ENCODE data around the gene WWOX. TPM values are rescaled to one million over a fixed set of nuclear protein-coding genes. Genes with fewer than 3 reads are reported as not detected.

The WWOX gene
- total RNA-seq, 1 donor from 2014 or later: 106 TPM

DNA sequence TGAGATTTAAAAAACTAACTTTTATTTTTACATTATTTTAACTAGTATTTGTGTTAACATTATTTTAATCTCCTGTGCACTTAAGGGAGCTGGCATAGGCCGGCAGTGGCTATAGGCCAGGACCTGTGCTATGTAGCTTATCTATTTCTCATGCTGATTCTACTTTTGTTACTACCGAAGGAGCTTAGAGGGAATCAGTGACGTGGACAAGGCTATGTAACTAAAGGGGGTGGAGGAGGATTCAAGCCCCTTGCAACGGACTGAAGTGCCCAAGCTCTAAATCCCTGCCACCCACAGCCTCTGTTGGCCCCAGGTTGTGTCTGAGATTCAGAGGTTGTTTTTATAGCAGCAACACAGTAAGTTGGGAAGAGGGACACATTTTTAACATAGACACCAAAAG lies 356.4 kb downstream of the WWOX start:
- Histone ChIP-seq H3K4me3 (no peak overlapping the region), H3K27me3 (no peaks in the 10 kb centered on the region), H3K9me3 (no peaks in the 10 kb centered on the region), H3K36me3 (no peaks in the 10 kb centered on the region), H3K27ac (no peak overlapping the region), H3K4me1 (peaks cover 0 to 3% of the 10 kb centered on the region in 2 donors)
- intact Hi-C loops (cut with DNase I): no loop called here
- no peak for DNase-seq (ENCODE audit: low spot score in 2 of 2)
- TF ChIP-seq, protein P1, sequence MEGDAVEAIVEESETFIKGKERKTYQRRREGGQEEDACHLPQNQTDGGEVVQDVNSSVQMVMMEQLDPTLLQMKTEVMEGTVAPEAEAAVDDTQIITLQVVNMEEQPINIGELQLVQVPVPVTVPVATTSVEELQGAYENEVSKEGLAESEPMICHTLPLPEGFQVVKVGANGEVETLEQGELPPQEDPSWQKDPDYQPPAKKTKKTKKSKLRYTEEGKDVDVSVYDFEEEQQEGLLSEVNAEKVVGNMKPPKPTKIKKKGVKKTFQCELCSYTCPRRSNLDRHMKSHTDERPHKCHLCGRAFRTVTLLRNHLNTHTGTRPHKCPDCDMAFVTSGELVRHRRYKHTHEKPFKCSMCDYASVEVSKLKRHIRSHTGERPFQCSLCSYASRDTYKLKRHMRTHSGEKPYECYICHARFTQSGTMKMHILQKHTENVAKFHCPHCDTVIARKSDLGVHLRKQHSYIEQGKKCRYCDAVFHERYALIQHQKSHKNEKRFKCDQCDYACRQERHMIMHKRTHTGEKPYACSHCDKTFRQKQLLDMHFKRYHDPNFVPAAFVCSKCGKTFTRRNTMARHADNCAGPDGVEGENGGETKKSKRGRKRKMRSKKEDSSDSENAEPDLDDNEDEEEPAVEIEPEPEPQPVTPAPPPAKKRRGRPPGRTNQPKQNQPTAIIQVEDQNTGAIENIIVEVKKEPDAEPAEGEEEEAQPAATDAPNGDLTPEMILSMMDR (IDR thresholded peaks at IDR 0.05): no peak

DNA sequence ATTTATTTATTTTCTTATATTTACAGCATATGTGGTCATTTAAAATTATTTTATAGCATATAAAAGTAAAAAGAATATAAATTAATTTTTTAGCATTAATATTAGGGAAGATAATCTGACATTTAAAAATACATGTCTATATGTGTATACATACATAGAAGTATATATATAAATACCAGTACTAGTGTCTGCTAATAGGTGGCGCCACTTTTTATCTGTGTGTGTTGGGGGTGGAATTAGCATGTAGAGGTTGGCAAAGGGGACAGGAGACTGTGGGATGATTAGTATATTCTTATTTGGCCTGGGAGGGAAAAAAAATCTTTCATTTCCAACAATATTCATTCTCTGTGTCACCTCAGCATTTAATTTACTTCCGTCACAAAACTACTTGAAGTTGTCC lies 359.1 kb downstream of the WWOX start:
- Histone ChIP-seq H3K9me3 (no peaks in the 10 kb centered on the region), H3K27me3 (no peaks in the 10 kb centered on the region), H3K4me3 (no peak overlapping the region), H3K36me3 (no peaks in the 10 kb centered on the region), H3K4me1 (peaks cover 0 to 3% of the 10 kb centered on the region in 2 donors), H3K27ac (no peak overlapping the region)
- TF ChIP-seq, protein P1 (IDR thresholded peaks at IDR 0.05): no peak
- intact Hi-C loops (cut with DNase I): no loop called here
- DNase-seq (ENCODE audit: low spot score in 2 of 2): no peak

DNA sequence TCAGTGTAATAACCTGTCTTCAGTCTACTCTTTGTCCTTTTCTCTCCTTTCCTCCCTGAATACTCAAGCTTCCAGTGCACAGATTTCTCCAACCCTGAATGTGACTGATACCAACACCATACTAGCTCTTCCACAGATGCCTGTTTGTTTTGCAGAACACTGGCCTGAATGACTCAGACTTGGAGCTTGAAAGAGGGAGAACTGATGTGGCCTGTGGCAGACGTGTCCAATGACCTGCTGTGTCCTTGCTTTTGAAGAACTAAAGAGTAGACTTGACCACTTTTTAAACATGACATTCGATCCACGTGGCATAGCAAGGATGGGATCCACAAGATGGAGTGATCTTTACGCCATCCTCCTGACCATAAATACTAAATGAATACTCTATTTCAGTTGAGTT lies 361.0 kb downstream of the WWOX start:
- TF ChIP-seq, protein P1 (IDR thresholded peaks at IDR 0.05): no peak

DNA sequence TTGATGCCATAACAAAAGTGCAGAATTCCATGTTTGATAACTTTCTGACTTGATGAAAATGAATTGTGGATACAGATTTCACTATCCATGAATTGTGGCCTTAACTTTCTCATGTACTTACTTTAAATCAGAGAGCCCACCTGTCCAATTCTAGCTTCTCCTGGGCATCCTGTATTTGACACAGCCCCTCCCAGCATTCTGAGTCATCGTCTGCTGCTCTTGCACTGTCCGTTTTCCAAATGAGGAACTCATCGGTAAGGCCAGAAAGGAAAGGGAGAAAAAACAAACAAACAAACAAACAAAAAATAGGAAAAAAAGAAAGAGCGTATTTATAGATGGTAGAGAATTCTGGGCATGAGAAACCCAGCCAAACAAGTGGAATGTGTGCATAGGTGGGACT lies 361.6 kb downstream of the WWOX start:
- DNase-seq (ENCODE audit: low spot score in 2 of 2): no peak
- no peaks in the 10 kb centered on the region for H3K36me3 ChIP-seq
- no peak overlapping the region for H3K4me3 ChIP-seq
- no peaks in the 10 kb centered on the region for H3K27me3 ChIP-seq
- H3K27ac ChIP-seq: no peak overlapping the region
- TF ChIP-seq, protein P1 (IDR thresholded peaks at IDR 0.05): no peak
- intact Hi-C loops (cut with DNase I): no loop called here
- no peaks in the 10 kb centered on the region for H3K9me3 ChIP-seq
- peaks cover 0 to 3% of the 10 kb centered on the region in 2 donors for H3K4me1 ChIP-seq

More for the DNA sequence above, 361.0 kb downstream of the WWOX start:
- Histone ChIP-seq H3K27ac (no peak overlapping the region), H3K4me3 (no peak overlapping the region), H3K36me3 (no peaks in the 10 kb centered on the region), H3K27me3 (no peaks in the 10 kb centered on the region), H3K9me3 (no peaks in the 10 kb centered on the region), H3K4me1 (peaks cover 0 to 3% of the 10 kb centered on the region in 2 donors)
- intact Hi-C loops (cut with DNase I): no loop called here
- no peak for DNase-seq (ENCODE audit: low spot score in 2 of 2)

DNA sequence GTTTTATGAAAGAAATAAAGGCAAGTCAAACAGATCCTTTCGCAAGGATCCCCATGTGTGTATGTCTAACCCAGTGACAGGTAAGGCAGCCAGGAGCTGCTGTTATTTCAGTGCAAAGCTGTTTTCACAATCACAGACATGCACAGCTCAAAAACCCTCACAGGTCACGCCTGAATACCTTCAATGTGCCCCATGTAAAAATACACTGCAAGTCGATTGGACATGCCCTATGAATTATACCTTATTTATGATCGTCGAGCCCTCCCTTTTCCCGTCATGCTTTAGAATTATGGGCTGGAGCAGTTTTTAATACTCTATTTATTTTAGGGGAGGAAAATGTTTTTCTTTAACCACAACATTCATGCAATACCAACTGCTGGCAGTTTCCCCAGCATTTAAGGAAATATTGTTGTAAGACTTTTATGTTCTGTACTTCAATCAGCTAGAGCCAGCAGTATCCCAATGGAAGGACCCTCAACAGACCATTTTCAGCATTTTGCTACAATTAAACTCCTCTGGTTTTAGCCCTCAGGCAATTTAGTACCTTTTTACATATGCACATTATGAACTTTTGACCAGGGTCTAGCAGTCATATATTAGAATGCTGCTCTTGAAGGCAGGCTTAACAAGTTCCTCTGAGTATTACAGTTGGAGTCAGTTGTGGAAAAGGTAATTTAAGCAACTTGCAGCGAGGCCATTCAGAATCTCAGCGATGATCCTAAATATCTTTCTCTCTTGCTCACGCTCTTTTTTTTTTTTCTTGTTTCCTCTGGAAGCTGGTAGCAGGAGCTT lies 362.2 kb downstream of the WWOX start:
- Histone ChIP-seq H3K27ac (no peak overlapping the region), H3K4me1 (peaks cover 0 to 3% of the 10 kb centered on the region in 2 donors), H3K27me3 (no peaks in the 10 kb centered on the region), H3K4me3 (peak overlapping the region in 1 of 2 donors; percentile 41), H3K36me3 (no peaks in the 10 kb centered on the region), H3K9me3 (no peaks in the 10 kb centered on the region)
- TF ChIP-seq, protein P1 (IDR thresholded peaks at IDR 0.05): no peak
- intact Hi-C loops (cut with DNase I): no loop called here
- DNase-seq (ENCODE audit: low spot score in 2 of 2): no peak
